Keratinocyte (primary cell): ENCODE data around the gene PNISR. TPM values are rescaled to one million over a fixed set of nuclear protein-coding genes. Genes with fewer than 3 reads are reported as not detected.

Experiments used
- DNase-seq: peaks from one replicate; pipeline ENCODE4 v3.0.0-alpha.2; 2011; ENCODE audit warnings: low read depth, missing footprints, low spot score
- FAIRE-seq: peaks from 2 replicates; lab custom pipeline; 2011; peaks lifted over from hg19 to GRCh38; lab: Jason Lieb, UNC
- H2AFZ ChIP-seq: 2 replicates; pipeline ENCODE4 v1.6.0; 2012; ENCODE audit warnings: low read length, control low read depth, inconsistent platforms; ENCODE audit not compliant: control insufficient read depth
- H3K27ac ChIP-seq: 2 replicates; pipeline ENCODE4 v1.5.1; 2011; ENCODE audit warnings: low read length; ENCODE audit not compliant: control insufficient read depth, insufficient read depth
- H3K27me3 ChIP-seq: 3 replicates; pipeline ENCODE4 v1.6.0; 2011; ENCODE audit warnings: low read length; ENCODE audit not compliant: control insufficient read depth, insufficient read depth; ENCODE audit errors: extremely low read depth
- H3K36me3 ChIP-seq, 2 experiments: 2 replicates in 1 of 2; 3 replicates in 1 of 2; pipeline ENCODE4 v1.5.1; 2011; ENCODE audit warnings: low read length in 2 of 2, mild to moderate bottlenecking in 1 of 2; ENCODE audit not compliant: control insufficient read depth in 2 of 2, insufficient read depth in 2 of 2; ENCODE audit errors: extremely low read depth in 1 of 2
- H3K4me1 ChIP-seq: 3 replicates; pipeline ENCODE4 v1.5.1; 2011; ENCODE audit warnings: low read length; ENCODE audit not compliant: control insufficient read depth, insufficient read depth; ENCODE audit errors: extremely low read depth
- H3K4me2 ChIP-seq: 3 replicates; pipeline ENCODE4 v1.6.0; 2011; ENCODE audit warnings: low read depth, low read length; ENCODE audit not compliant: control insufficient read depth, insufficient read depth; ENCODE audit errors: extremely low read depth
- H3K4me3 ChIP-seq, 3 experiments: fragments of 200-600 bp in 1 of 3; sonication (generic) in 1 of 3; 2 replicates in 2 of 3; 3 replicates in 1 of 3; pipeline ENCODE4 v1.5.1; 2011 to 2016; ENCODE audit warnings: low read length in 3 of 3, mild to moderate bottlenecking in 3 of 3, control low read depth in 2 of 3, inconsistent platforms in 1 of 3, low read depth in 1 of 3, mixed read lengths in 1 of 3, mixed run types in 1 of 3, moderate library complexity in 1 of 3; ENCODE audit not compliant: control insufficient read depth in 2 of 3, insufficient read depth in 2 of 3; ENCODE audit errors: extremely low read depth in 1 of 3
- H3K79me2 ChIP-seq: 2 replicates; pipeline ENCODE4 v1.6.0; 2012; ENCODE audit warnings: low read length; ENCODE audit not compliant: control insufficient read depth, insufficient read depth
- H3K9ac ChIP-seq: 3 replicates; pipeline ENCODE4 v1.6.0; 2011; ENCODE audit warnings: low read length; ENCODE audit not compliant: control insufficient read depth, insufficient read depth; ENCODE audit errors: extremely low read depth
- H3K9me1 ChIP-seq: 3 replicates; pipeline ENCODE4 v1.6.0; 2011; ENCODE audit warnings: low read length; ENCODE audit not compliant: control insufficient read depth, insufficient read depth; ENCODE audit errors: extremely low read depth
- H3K9me3 ChIP-seq: 2 replicates; pipeline ENCODE4 v1.5.1; 2012; ENCODE audit warnings: low read depth, low read length; ENCODE audit not compliant: control insufficient read depth
- H4K20me1 ChIP-seq: 3 replicates; pipeline ENCODE4 v1.6.0; 2011; ENCODE audit warnings: low read length; ENCODE audit not compliant: control insufficient read depth, insufficient read depth; ENCODE audit errors: extremely low read depth
- CTCF ChIP-seq, 3 experiments: IDR thresholded peaks in 1 of 3; conservative IDR thresholded peaks in 1 of 3; optimal IDR thresholded peaks in 1 of 3; 2 replicates in 2 of 3; 3 replicates in 1 of 3; pipeline versions ENCODE3 to v1.5.1; 2011; ENCODE audit warnings: low read length in 3 of 3, mild to moderate bottlenecking in 3 of 3, moderate library complexity in 2 of 3, control low read depth in 1 of 3, inconsistent platforms in 1 of 3; ENCODE audit not compliant: insufficient read depth in 2 of 3; ENCODE audit errors: extremely low read depth in 1 of 3
- EZH2 ChIP-seq: IDR thresholded peaks from one replicate; pipeline ENCODE4 v1.6.1; 2012; ENCODE audit warnings: inconsistent platforms, mild to moderate bottlenecking, low read length, moderate library complexity
- dilution Hi-C: fragments of 300-500 bp; cut with MboI; formaldehyde crosslinking; loops from one replicate; pipeline ENCODE4 v1.7.0; 2020; ENCODE audit warnings: low sequenced_read_pairs; ENCODE audit not compliant: extremely low pct_ligation_motif_present
- polyA plus RNA-seq, 5 experiments: library from polyadenylated mRNA; depleted of rRNA in 3 of 5; stranded (reverse) in 3 of 5; stranded (forward) in 1 of 5; unstranded in 1 of 5; fragments of >200 nt; gene quantifications; 1 replicate in 1 of 5; 2 replicates in 3 of 5; 3 replicates in 1 of 5; pipeline versions ENCODE4 v1.2.1 to v1.2.3, GENCODE V29; 2011 to 2012; ENCODE audit warnings: missing spikeins in 2 of 5, low read depth in 1 of 5, low replicate concordance in 1 of 5

PNISR gene
- polyA plus RNA-seq, 1 donor (not counting 4 experiments of a cell fraction or from before 2014, with no cell fraction given): 60.5 TPM

DNA sequence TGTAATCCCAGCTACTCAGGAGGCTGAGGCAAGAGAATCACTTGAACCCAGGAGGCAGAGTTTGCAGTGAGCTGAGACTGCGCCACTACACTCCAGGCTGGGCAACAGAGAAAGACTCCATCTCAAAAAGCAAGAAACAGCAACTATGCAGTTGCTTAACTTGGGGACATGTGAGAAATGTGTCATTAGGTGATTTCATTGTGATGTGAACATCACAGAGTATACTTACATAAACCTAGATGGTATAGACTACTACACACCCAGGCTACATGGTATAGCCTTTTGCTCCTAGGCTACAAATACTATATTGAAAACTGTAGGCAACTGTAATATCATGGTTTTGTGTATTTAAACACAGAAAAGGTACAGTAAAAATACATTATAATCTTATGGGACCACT, 27.8 kb downstream of the PNISR start:
- Histone ChIP-seq H3K4me1 (peaks cover 3% of the 10 kb centered on the region), H3K4me2 (no peak overlapping the region), H3K9ac (no peak overlapping the region), H3K27ac (no peak overlapping the region), H3K79me2 (peaks cover 2% of the 10 kb centered on the region), H3K4me3 (no peak overlapping the region), H4K20me1 (no peaks in the 10 kb centered on the region), H3K9me1 (no peaks in the 10 kb centered on the region), H3K9me3 (no peaks in the 10 kb centered on the region), H2AFZ (no peak overlapping the region), H3K36me3 (peaks cover 4 to 5% of the 10 kb centered on the region in 2 experiments), H3K27me3 (no peaks in the 10 kb centered on the region)
- dilution Hi-C loops: no loop called here
- TF ChIP-seq CTCF (optimal IDR thresholded peaks at IDR 0.05 in 1 of 3, IDR thresholded peaks at IDR 0.05 in 1 of 3, conservative IDR thresholded peaks at IDR 0.05 in 1 of 3; ENCODE audit: extremely low read depth in 1 of 3, insufficient read depth in 2 of 3, low read length in 3 of 3) (no peak), EZH2 (no peak)
- no peak for FAIRE-seq
- no peak for DNase-seq

GRCh38 chr6:99393698-99394531, 31.2 kb downstream of the PNISR start, which contains the start of gene COQ3:
Gene COQ3 (minus strand): TSS chr6:99394195. CDS start chr6:99394179, 16 bp downstream.
- TF ChIP-seq CTCF (optimal IDR thresholded peaks at IDR 0.05 in 1 of 3, IDR thresholded peaks at IDR 0.05 in 1 of 3, conservative IDR thresholded peaks at IDR 0.05 in 1 of 3; ENCODE audit: extremely low read depth in 1 of 3, insufficient read depth in 2 of 3, low read length in 3 of 3) (no peak), EZH2 (no peak)
- FAIRE-seq (no peak), DNase-seq (peak; percentile 7)
- peak within 1 kb of the TSS; percentile 87 for H3K9ac ChIP-seq
- H3K79me2 ChIP-seq: peaks cover 2% of the 10 kb centered on the region
- peak within 1 kb of the TSS; percentile 85 for H3K27ac ChIP-seq
- H3K4me1 ChIP-seq: peaks cover 3% of the 10 kb centered on the region
- no peaks in the 10 kb centered on the region for H3K9me3 ChIP-seq
- H4K20me1 ChIP-seq: no peaks in the 10 kb centered on the region
- H3K27me3 ChIP-seq: no peaks in the 10 kb centered on the region
- no peaks in the 10 kb centered on the region for H3K36me3 ChIP-seq
- peak within 1 kb of the TSS; percentile 68 to 96 (median 82) for H3K4me3 ChIP-seq
- H2AFZ ChIP-seq: peak within 1 kb of the TSS; percentile 74
- dilution Hi-C loops: no loop called here
- H3K4me2 ChIP-seq: peak within 1 kb of the TSS; percentile 94
- no peaks in the 10 kb centered on the region for H3K9me1 ChIP-seq
